GM18498 (cell line): Measurements from ENCODE around the gene KPNB1.
A peak's percentile ranks its signal among the peaks of the same experiment; 100 is the strongest.

Experiments used
- ATAC-seq: cut with Tn5 transposase; IDR thresholded peaks from one replicate; pipeline ENCODE4 v1.9.1; 2021; ENCODE audit warnings: mild to moderate bottlenecking, moderate library complexity; ENCODE audit not compliant: unreplicated experiment

Gene KPNB1

DNA sequence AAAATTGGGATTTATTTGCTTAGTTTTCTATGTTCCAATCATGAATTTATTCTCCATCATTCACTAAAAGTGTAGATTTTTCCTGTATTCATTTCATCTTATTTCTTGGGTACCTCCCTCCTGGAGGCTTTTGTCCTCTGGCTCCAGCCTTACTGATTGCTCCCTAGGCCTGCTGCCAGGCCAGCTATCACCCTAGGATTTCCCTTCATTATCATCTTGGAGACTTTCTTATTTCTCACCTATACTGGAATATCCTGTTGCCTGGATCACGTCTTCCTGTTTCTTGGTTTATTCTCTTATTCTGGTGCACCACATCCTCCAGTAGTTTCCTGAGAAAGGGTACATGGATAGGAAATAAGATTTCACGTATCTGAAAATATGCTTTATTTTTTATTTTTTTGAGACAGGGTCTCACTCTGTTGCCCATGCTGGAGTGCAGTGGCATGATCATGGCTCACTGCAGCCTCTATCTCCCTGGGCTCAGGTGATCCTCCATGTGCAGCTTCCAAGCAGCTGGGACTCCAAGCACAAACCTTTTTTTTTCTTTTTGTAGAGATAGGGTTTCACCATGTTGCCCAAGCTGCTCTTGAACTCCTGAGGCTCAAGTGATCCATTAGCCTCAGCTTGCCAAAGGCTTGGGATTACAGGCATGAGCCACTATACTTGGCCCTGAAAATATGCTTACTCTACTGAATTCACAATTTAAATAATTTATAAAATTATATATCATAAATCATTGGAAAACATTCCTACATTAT lies 13.3 kb upstream of the KPNB1 start:
- ATAC-seq = no peak

DNA sequence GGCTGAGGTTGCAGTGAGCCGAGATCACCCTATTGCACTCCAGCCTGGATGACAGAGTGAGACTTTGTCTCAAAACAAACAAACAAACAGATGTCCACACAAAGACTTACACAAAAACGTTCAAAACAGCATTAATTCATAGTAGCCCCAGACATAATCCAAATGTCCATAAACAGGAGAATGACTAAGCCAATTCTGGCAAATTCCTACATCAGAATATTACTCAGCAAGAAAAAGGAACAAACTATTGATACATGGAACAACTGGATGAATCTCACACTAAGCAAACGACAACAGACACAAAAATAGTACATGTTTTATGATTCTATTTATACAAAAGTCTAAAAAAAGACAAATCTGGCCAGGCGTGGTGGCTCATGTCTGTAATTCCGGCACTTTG lies 10.8 kb upstream of the KPNB1 start:
- no peak for ATAC-seq

DNA sequence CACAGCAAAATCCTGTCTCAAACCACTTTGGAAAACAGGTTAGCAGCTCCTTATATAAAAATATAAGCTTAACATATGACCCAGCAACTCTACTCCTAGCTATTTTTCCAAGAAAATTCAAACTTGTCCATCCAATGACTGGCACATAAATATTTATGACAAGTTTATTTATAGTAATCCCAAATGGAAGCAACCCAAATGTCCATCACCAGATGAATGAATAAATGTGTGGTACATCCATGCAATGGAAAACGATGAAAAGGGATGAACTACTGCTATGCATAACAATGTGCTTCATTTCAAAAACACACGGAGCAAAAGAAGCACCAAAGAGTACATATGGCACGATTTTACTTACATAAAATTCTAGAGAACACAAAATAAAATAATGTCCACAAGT lies 9.6 kb upstream of the KPNB1 start:
- ATAC-seq = no peak

DNA sequence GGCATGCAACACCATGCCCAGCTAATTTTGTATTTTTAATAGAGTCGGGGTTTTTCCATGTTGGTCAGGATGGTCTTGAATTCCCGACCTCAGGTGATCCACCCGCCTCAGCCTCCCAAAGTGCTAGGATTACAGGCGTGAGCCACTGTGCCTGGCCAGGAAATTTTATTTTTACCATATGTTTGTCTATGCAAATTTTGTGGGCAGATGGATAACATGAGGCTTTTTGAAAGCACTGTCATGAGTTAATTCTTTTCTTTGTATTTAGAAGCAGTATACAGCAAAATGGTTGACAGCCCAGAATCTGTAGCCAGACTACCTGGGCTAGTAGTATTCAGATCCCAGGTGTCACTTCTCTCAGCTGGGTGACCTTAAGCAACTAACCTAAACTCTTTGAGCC lies 8.5 kb upstream of the KPNB1 start:
- no peak for ATAC-seq

DNA sequence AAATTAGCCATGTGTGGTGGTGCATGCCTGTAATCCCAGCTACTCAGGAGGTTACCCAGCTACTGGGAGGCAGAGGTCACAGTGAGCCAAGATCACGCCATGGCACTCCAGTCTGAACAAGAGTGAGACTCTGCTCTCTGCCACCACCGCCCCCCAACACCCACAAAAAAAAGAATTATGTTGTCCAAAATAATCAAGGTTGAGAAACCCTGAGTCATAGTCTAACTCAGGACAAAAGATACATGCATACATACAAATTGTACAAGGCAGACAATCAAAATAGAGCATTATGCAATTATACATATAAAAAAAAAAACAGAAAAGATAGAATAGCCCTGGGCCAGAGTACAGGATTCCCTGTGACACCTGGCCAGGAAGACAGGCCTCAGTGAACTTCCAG lies 6.6 kb upstream of the KPNB1 start:
- no peak for ATAC-seq

DNA sequence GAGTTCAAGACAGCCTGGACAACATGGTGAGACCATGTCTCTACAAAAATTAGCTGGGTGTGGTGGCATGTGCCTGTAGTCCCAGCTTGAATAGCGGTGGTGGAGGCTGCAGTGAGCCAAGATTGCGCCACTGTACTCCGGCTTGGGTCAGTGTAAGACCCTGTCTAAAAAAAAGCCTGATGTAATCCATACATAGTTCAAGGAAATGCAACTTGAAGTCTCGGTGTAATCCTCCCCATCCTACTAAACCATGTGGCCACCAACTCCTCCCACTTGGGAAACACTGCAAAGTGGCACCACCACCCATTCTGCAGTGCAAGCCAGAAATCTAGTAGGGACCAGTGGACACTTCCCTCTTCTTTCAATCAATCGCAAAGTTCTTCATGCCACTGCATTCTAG lies 5.4 kb upstream of the KPNB1 start:
- ATAC-seq = no peak

DNA sequence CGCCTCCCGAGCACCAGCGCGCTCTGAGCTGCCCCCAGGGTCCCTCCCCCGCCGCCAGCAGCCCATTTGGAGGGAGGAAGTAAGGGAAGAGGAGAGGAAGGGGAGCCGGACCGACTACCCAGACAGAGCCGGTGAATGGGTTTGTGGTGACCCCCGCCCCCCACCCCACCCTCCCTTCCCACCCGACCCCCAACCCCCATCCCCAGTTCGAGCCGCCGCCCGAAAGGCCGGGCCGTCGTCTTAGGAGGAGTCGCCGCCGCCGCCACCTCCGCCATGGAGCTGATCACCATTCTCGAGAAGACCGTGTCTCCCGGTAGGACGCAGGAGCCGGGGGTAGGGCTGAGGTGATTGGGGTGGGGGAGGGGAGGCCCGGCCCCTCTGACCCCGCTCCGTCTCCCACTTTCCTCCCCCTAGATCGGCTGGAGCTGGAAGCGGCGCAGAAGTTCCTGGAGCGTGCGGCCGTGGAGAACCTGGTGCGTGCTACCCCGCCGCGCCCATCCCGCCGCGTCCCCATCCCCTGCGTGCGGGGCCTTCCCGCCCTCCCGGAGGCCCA lies 329 bp downstream of the KPNB1 start:
- peak; percentile 1 for ATAC-seq

DNA sequence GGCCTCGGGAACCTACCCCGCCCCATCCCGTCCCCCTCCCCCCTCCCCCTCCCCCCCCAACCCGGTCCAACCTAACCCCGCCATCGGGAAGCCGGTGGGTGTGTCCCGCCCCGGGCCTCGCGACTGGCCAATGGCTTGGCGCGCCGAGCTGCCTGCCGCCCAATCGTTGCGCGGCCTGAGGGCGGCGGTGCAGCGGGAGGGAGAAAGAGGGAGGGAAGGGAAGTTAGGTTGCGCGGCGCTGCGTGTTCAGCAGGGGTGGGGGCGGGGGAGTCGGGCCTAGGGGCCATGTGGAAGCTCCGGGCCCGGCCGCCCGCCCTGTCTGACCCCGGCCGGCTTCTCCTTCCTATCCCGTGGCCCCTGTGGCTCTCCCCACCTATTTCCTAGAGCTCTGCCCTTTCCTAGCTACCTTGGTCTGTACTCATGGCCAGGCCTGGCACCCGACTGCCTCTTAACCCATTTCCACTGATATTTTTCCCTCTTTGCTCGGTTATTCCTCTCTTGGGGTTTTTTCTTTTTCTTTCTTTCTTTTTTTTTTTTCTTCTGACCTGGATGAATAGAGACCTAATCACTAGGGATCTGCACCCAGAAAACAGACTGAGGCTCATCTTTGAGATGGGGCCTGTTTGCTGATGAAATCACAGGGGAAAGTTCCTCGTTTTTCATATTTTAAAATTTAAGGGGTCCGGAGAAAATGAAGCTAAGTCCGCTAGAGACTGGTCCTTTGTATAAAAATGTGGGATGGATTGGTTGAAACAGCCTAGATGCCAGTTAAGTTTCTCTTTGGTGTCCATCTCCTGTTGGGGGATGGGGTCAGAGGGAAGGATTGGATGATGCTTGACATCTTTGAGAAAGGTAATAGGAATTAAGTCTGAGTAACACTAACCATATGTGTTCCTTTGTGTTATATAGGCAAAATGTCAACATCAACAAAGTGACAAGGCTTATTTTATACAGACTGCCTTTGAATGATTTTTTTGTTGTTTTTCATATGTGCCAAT lies 1.1 kb downstream of the KPNB1 start:
- peak; percentile 59 for ATAC-seq

DNA sequence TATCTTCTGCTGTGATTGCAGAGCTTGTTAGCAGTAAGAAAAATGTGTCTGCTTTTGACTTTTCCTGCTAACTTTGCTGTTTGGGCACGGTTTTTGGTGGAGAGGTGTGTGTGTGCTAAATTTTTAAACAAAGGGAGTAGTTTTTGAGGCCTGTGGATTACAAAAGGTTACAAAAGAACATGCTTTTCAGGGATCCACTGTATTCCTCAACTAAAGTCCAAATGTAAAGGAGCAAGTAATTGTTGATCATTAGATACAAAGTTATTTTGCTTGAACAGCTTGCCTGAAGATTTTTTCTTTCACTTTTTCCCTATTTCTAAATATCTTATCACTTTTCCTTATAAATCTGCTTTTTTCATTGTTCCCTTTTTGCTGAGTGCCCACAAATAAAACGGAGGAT lies 2.0 kb downstream of the KPNB1 start:
- no peak for ATAC-seq

DNA sequence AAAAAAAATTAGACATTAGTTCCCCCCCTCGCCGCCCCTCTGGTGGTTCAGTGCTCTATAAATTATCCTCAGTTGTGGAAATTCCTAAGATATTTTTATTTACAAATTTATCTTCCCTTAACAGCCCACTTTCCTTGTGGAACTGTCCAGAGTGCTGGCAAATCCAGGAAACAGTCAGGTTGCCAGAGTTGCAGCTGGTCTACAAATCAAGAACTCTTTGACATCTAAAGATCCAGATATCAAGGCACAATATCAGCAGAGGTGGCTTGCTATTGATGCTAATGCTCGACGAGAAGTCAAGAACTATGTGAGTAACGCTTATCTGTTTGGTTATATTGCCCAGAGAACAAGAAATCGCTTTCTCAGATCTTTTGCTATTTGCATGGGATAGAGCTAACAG lies 2.9 kb downstream of the KPNB1 start:
- no peak for ATAC-seq

DNA sequence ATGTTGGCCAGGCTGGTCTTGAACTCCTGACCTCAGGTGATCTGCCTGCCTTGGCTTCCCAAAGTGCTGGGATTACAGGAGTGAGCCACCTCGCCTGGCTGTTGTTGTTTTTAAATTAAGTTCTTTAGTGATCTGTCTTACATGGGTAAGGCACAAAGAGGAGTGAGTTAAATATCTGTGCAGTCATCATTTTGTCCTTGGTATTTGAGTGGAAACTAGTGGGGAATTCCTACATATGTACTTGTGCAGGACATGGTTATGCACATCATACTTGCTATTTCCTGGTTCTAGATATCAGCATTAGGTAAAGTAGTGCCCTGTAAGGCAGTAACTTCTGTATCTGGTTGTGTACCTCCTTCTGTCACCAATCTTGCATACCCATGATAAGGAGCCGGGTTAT lies 3.7 kb downstream of the KPNB1 start:
- ATAC-seq = no peak

DNA sequence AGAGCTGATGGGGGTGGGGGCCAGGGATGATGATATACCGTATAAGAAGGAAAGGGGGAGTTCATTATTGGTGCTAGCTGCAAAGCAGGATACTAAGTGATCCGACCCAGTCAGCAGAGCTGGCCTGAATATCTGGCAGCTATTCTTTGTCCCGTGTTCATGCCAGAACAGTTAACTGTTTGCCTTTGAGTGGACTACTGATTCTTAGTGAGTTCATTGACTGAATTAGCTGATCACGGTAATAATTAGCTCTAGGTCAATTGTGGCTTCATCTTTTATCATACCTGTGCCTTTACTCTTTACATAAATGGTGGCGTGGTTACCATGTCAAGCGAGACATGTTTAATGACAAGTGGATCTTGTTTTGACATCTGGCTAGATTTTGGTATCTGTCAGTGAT lies 5.3 kb downstream of the KPNB1 start:
- ATAC-seq = no peak

DNA sequence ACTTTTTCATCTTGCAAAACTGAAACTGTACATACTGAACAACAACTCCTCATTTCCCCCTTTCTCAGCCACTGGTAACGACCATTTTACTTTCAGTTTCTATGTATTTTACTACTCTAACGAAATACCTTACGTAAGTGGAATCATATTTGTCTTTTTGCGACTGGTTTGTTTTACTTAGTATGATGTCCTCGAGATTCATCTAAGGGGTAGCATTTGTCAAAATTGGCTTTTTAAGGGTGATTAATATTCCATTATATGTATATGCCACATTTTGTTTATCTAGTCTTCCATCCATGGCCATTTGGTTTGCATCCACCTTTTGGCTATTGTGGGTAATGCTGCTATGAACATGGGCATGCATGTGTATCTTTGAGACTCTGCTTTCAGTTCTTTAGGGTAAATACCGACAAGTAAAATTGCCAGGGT lies 10.4 kb downstream of the KPNB1 start:
- ATAC-seq = no peak

DNA sequence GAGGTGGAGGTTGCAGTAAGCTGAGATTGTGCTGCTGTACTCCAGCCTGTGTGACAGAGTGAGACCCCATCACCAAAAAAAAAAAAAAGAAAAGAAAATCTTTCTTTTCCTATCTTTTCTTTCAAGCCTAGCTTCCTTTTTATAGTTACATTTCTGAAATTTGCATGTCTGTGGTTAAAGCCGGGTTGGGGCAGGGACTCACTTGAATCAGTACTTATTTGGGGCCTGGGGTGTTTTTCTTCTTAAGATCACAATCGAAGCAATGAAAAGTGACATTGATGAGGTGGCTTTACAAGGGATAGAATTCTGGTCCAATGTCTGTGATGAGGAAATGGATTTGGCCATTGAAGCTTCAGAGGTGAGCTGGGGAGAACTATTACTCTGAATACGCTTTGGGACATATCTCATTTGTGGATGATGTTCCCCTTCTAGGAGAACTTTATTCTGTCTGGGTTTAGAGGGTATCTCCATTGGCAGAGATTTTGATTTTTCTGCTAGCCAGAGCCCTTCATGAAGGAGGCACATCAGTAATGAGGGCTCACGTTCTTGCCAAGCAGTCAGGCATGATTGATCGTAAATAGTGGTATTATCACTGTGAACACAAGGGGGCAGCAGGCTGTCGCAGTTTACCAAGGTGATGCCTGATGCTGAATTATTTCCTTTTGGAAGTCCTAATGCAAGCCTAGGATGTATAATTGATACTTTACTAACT lies 14.3 kb downstream of the KPNB1 start:
- peak; percentile 52 for ATAC-seq

DNA sequence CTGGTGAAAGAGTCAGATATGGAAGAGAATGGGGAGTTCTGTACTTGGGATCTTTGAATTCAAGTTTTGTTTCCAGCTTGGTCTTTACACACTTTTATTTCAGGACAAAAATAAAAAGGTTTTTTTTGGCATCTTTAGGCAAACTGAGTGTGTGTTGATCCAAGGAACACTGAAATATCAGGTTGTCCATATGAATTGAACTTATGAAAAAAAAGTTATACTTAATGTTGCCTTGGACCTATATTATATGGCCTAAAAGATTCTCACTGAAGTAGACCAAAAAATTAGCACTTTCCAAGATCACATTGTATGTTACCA lies 14.9 kb downstream of the KPNB1 start:
- no peak for ATAC-seq

DNA sequence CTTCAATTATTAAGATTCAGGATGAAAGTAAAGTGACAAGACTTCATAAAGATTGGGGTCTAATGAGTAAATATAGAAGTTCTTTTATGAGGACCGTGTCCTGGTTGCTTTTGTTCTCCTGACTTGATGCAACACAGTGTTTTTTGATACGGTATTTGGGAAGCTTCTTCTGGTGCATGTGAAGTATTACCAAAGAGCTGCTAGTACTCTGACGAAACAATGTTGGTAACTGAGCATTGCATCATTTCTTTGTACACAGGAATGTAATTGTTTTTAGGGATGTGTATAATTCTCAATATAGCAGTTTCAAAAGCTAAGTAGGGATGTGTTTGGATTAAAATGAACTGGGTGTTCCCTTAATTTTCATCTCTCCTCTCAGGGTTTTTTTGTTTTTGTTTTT lies 15.9 kb downstream of the KPNB1 start:
- ATAC-seq = no peak

DNA sequence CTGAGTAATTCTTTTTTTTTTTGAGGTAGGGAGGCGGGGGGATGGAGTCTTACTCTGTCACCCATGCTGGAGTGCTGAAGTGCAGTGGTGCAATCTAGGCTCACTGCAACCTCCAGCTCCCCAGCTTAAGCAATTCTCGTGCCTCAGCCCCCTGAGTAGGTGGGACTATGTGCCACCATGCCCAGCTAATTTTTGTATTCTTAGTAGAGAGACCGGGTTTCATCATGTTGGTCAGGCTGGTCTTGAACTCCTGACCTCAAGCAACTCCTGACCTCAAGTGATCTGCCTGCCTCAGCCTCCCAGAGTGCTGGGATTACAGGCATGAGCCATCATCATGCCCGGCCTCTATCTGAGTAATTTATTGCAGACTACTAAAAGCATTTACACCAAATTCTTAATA lies 19.4 kb downstream of the KPNB1 start:
- ATAC-seq = no peak

DNA sequence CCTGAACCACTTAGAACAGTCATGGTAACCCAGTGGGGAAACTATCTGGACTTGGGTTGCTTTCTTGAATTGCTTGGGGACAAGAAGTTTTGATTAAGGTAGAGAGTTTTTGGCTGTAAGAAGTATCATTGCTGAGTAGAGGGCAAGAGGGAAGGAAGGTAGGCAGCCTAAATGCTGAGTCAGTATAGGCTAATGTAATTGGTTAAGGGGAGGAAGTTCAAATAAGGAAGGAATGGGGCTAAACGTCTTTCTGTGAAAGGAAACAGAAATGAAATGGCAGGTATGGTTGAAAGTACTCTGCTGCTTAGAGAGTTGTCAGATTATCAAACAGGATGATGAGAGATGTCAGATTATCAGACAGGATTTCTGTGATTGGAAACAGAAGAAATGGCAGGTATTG lies 20.3 kb downstream of the KPNB1 start:
- no peak for ATAC-seq

DNA sequence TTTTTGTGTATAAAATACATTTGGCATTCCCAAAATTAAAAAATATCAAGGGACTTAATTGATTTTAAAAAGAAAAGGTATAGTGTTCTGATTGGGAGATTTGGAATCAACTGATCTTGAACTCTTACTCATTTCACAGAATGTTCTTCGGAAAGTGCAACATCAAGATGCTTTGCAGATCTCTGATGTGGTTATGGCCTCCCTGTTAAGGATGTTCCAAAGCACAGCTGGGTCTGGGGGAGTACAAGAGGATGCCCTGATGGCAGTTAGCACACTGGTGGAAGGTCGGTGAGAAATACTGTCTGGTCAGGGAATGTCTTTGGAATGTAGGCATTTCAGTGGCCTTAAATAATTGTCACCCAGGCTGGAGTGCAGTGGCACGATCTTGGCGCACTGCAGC lies 24.8 kb downstream of the KPNB1 start:
- ATAC-seq = no peak

DNA sequence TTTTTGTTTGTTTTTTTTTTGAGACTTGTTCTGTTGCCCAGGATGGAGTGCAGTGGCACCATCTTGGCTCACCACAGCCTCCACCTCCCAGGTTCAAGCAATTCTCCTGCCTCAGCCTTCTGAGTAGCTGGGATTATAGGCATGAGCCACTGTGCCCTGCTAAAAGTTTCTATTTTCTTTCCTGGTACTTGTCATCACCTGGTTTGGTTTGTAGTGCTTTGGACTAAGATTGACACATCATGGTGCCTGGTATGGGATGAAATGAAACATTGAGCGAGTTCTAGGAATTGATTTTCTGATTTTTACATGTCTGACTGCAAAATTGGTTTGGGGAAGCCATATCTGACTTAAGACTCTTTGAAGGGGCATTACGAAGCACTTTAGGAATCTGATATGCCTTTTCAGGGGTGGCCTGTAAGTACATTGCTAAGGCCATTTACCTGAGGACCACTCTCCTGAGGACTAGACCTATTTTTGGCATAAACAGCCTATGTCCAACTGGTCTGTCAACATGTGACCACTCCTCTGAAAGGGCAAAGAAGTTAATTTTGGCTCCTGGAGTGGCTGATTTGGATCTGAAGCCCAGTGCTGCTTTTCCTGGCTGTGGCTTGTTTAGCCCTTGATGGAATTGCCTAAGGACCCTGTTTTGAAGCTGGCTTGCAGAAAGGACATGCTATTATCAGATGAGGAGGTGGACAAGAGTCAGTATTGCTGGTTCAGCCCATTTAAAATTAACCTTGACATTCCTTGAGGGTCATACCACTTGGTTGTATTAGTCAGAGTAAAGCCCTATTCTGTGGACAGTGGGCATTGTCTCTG lies 25.9 kb downstream of the KPNB1 start:
- no peak for ATAC-seq

DNA sequence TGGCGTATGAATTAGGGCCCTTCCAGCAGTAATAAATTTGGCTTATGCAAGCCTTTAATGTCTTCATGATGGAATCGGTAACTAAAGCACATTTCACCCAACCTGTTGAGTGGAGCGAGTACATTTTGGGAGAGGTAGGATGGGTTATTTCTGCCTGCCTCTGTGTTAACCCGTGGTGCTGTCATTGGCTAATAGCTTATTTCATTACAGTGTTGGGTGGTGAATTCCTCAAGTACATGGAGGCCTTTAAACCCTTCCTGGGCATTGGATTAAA lies 26.4 kb downstream of the KPNB1 start:
- no peak for ATAC-seq
